K562 (cell line): Measurements from ENCODE around the gene RHOC. TPM values are rescaled to one million over a fixed set of nuclear protein-coding genes. Genes with fewer than 3 reads are reported as not detected.

Experiments
- ATAC-seq: fragments of 200-7000 bp; cut with Tn5 transposase; 3 replicates; pipeline ENCODE4 v1.9.1; 2020; ENCODE audit warnings: moderate library complexity
- BruUV-seq: library from RNA; stranded (reverse); fragments of 400-500 nt; replicated peaks from 2 replicates; lab custom pipeline; 2021; lab: Mats Ljungman, UMichigan
- CTCF ChIA-PET: fragments of 300-600 bp; formaldehyde crosslinking; extraction: SDS; loops from one replicate; lab custom pipeline; 2021; ENCODE audit warnings: low intra/inter-chr PET ratio; lab: Yijun Ruan, JAX
- POLR2A ChIA-PET: fragments of 300-600, 350-650 bp; sonication (Branson Sonifier 250); formaldehyde crosslinking; extraction: SDS; loops from one replicate; lab custom pipeline; 2021; ENCODE audit warnings: antibody characterized with exemption, inconsistent platforms; lab: Yijun Ruan, JAX
- DNase-seq, 4 experiments: peaks; one replicate each; pipeline versions ENCODE4 v3.0.0 to v3.0.0-alpha.2; 2011 to 2018; ENCODE audit warnings: low spot score in 3 of 4, mixed read lengths in 3 of 4; ENCODE audit errors: extremely low read depth in 1 of 4
- FAIRE-seq: peaks from 2 replicates; lab custom pipeline; 2011; peaks lifted over from hg19 to GRCh38; lab: Jason Lieb, UNC
- H2AFZ ChIP-seq: 2 replicates; pipeline ENCODE4 v1.6.0; 2011; ENCODE audit warnings: low read depth, low read length, control low read depth, inconsistent platforms
- H3K27ac ChIP-seq: fragments of 200-600 bp; 3 replicates; pipeline ENCODE4 v1.8.0; 2011; ENCODE audit warnings: low read depth, mild to moderate bottlenecking, control low read depth, inconsistent platforms, low read length, moderate library complexity, mixed read lengths; ENCODE audit errors: extremely low read depth
- H3K27me3 ChIP-seq, 2 experiments: fragments of 300-600 bp in 1 of 2; 2 replicates in 1 of 2; 3 replicates in 1 of 2; pipeline versions ENCODE4 v1.6.0 to v1.8.0; 2011; ENCODE audit warnings: inconsistent platforms in 2 of 2, low read length in 2 of 2, mild to moderate bottlenecking in 1 of 2, mixed read lengths in 1 of 2, moderate library complexity in 1 of 2; ENCODE audit not compliant: control insufficient read depth in 2 of 2, insufficient read depth in 2 of 2
- H3K36me3 ChIP-seq: fragments of 300-600 bp; 3 replicates; pipeline ENCODE4 v1.8.0; 2011; ENCODE audit warnings: mild to moderate bottlenecking, low read length, inconsistent platforms; ENCODE audit not compliant: control insufficient read depth, insufficient read depth
- H3K4me1 ChIP-seq, 2 experiments: fragments of 200-600 bp in 1 of 2; replicated peaks in 1 of 2; 2 replicates in 1 of 2; 3 replicates in 1 of 2; pipeline versions ENCODE4 v1.5.1 to v1.8.0; 2011; ENCODE audit warnings: inconsistent platforms in 2 of 2, low read length in 2 of 2, mild to moderate bottlenecking in 1 of 2, mixed read lengths in 1 of 2, moderate library complexity in 1 of 2; ENCODE audit not compliant: control insufficient read depth in 2 of 2, insufficient read depth in 2 of 2
- H3K4me2 ChIP-seq: 2 replicates; pipeline ENCODE4 v1.6.1; 2011; ENCODE audit warnings: low read length, control low read depth, inconsistent platforms, mixed read lengths; ENCODE audit not compliant: insufficient read depth
- H3K4me3 ChIP-seq: fragments of 200-600 bp; sonication (generic), shearing (Covaris generic); 2 replicates; pipeline ENCODE4 v1.5.1; 2016; ENCODE audit warnings: control low read depth, inconsistent platforms
- H3K79me2 ChIP-seq: fragments of 200-600 bp; 3 replicates; pipeline ENCODE4 v1.8.0; 2011; ENCODE audit warnings: low read length, inconsistent platforms; ENCODE audit not compliant: control insufficient read depth, insufficient read depth
- H3K9ac ChIP-seq, 2 experiments: 2 replicates each; pipeline versions ENCODE4 v1.6.0 to v1.6.1; 2011; ENCODE audit warnings: low read depth in 2 of 2, low read length in 2 of 2, control low read depth in 1 of 2, inconsistent platforms in 1 of 2, mild to moderate bottlenecking in 1 of 2, mixed read lengths in 1 of 2; ENCODE audit not compliant: insufficient read depth in 1 of 2
- H3K9me1 ChIP-seq: one replicate; pipeline ENCODE4 v1.6.0; 2011; ENCODE audit warnings: inconsistent platforms, mild to moderate bottlenecking, low read length, moderate library complexity; ENCODE audit not compliant: control insufficient read depth, insufficient read depth
- H3K9me3 ChIP-seq: replicated peaks from 2 replicates; pipeline ENCODE4 v1.5.1; 2011; ENCODE audit warnings: low read depth, low read length, inconsistent platforms; ENCODE audit not compliant: control insufficient read depth, insufficient read depth
- H4K20me1 ChIP-seq: replicated peaks from 2 replicates; pipeline ENCODE4 v1.6.1; 2011; ENCODE audit warnings: low read length, inconsistent platforms, mixed read lengths; ENCODE audit not compliant: control insufficient read depth, insufficient read depth
- ATF7 ChIP-seq: fragments of 450-650 bp; IDR thresholded peaks from 2 replicates; pipeline ENCODE4 v1.7.1; 2014; ENCODE audit warnings: mild to moderate bottlenecking, moderate library complexity
- BDP1 ChIP-seq: IDR thresholded peaks from 3 replicates; pipeline ENCODE4 v1.6.1; 2011; ENCODE audit not compliant: insufficient read length, insufficient read depth
- CBX1 ChIP-seq: sonication (generic); IDR thresholded peaks from 2 replicates; pipeline ENCODE4 v1.6.1; 2016; ENCODE audit warnings: antibody characterized with exemption, low read depth, mild to moderate bottlenecking
- CHD1 ChIP-seq: fragments of 200-600 bp; sonication (generic); IDR thresholded peaks from one replicate; pipeline ENCODE4 v1.6.1; 2012; ENCODE audit warnings: mild to moderate bottlenecking, moderate library complexity, low read length, inconsistent platforms
- EP400 ChIP-seq: fragments of 450-650 bp; IDR thresholded peaks from 2 replicates; pipeline ENCODE4 v1.6.1; 2017; ENCODE audit warnings: antibody characterized with exemption, mild to moderate bottlenecking, moderate library complexity
- GATA2 ChIP-seq: sonication (generic); formaldehyde crosslinking; IDR thresholded peaks from 2 replicates; pipeline ENCODE4 v1.4.0; 2020; ENCODE audit warnings: mild to moderate bottlenecking, missing genetic modification reagents
- HNRNPK ChIP-seq: fragments of 200-400 bp; formaldehyde crosslinking; IDR thresholded peaks from one replicate; pipeline ENCODE4 v1.6.1; 2018; ENCODE audit warnings: mild to moderate bottlenecking, low read depth, low read length; ENCODE audit not compliant: poor library complexity, severe bottlenecking
- MECOM ChIP-seq: fragments of 250-450 bp; sonication (Bioruptor Pico); IDR thresholded peaks from 2 replicates; pipeline ENCODE4 v1.8.0; 2022; ENCODE audit warnings: inconsistent platforms
- MYBL2 ChIP-seq, 2 experiments: fragments of 450-650 bp in 1 of 2; sonication (generic) in 1 of 2; formaldehyde crosslinking in 1 of 2; IDR thresholded peaks; 2 replicates each; pipeline versions ENCODE4 v1.6.1 to v1.8.1; 2017 to 2022; ENCODE audit warnings: borderline replicate concordance in 1 of 2, inconsistent platforms in 1 of 2, low read depth in 1 of 2, mild to moderate bottlenecking in 1 of 2, missing genetic modification reagents in 1 of 2, moderate library complexity in 1 of 2
- NFE2 ChIP-seq: IDR thresholded peaks from 2 replicates; pipeline ENCODE4 v1.6.1; 2014; ENCODE audit warnings: antibody characterized with exemption, low read depth
- POLR2AphosphoS5 ChIP-seq: IDR thresholded peaks from 2 replicates; pipeline ENCODE4 v1.6.1; 2011; ENCODE audit warnings: mild to moderate bottlenecking, low read depth, low read length, moderate library complexity; ENCODE audit not compliant: control insufficient read depth, insufficient read depth
- POLR2G ChIP-seq: fragments of 200-400 bp; formaldehyde crosslinking; IDR thresholded peaks from 2 replicates; pipeline ENCODE4 v1.6.1; 2017; ENCODE audit warnings: low read depth, mild to moderate bottlenecking, antibody characterized with exemption, low read length, moderate library complexity
- RBFOX2 ChIP-seq: fragments of 200-400 bp; formaldehyde crosslinking; IDR thresholded peaks from 2 replicates; pipeline ENCODE4 v1.6.1; 2017; ENCODE audit warnings: low read depth, mild to moderate bottlenecking, low read length, moderate library complexity
- SAP30 ChIP-seq: fragments of 200-600 bp; sonication (generic); IDR thresholded peaks from 2 replicates; pipeline ENCODE4 v1.6.1; 2012; ENCODE audit warnings: borderline replicate concordance, low read depth, mild to moderate bottlenecking, moderate library complexity, low read length, control low read depth, inconsistent platforms; ENCODE audit not compliant: insufficient read depth, poor library complexity, severe bottlenecking
- ZBTB17 ChIP-seq: fragments of 450-650 bp; formaldehyde crosslinking; IDR thresholded peaks from 2 replicates; pipeline ENCODE4 v1.4.0; 2020; ENCODE audit warnings: mild to moderate bottlenecking
- ZNF717 ChIP-seq: fragments of 250-450 bp; sonication (Bioruptor Pico); IDR thresholded peaks from 2 replicates; pipeline ENCODE4 v1.5.0; 2021
- WGBS: fragments of 100-300 bp; shearing (Covaris generic); methylation state at CpG from one replicate; pipeline ENCODE4 v1.1.6; 2016; ENCODE audit warnings: low coverage, mixed read lengths; ENCODE audit not compliant: insufficient coverage; ENCODE audit errors: missing lambda C conversion rate; 5-methylcytosine and 5-hydroxymethylcytosine counted together
- in situ Hi-C: fragments of 300-500 bp; cut with MboI; formaldehyde crosslinking; loops from 4 replicates; pipeline ENCODE4 v1.15.0; 2018; ENCODE audit warnings: inconsistent platforms, mixed read lengths
- intact Hi-C: fragments of 100-400 bp; cut with micrococcal nuclease; formaldehyde crosslinking; loops from 2 replicates; pipeline ENCODE4 v1.14.2; 2022
- polyA plus RNA-seq, 8 experiments: library from polyadenylated mRNA; depleted of rRNA in 4 of 8; stranded (reverse) in 5 of 8; unstranded in 3 of 8; fragments of >200 nt; fragmentation: Nextera tagmentation in 2 of 8; fragmentation: Illumina TruSeq in 1 of 8; extraction: Ambion mirVana in 2 of 8; extraction: Trizol in 1 of 8; gene quantifications; 2 replicates each; pipeline versions ENCODE4 v1.2.1 to v1.2.3, GENCODE V29; 2011 to 2014; ENCODE audit warnings: inconsistent platforms in 1 of 8, missing spikeins in 1 of 8
- total RNA-seq, 7 experiments: library from RNA; depleted of rRNA in 6 of 7; stranded (reverse); fragments of >200 nt in 6 of 7; fragmentation: Illumina TruSeq in 2 of 7; extraction: Trizol in 2 of 7; gene quantifications; 2 replicates each; pipeline versions ENCODE4 v1.2.1 to v1.2.3, GENCODE V29; 2011 to 2021; ENCODE audit warnings: low replicate concordance in 1 of 7
- TF ChIP-seq, protein P1 (sequence below), 2 experiments: fragments of 450-650 bp; IDR thresholded peaks; 2 replicates each; pipeline ENCODE4 v1.6.1; 2016
- TF ChIP-seq, protein P2 (sequence below), 3 experiments: fragments of 200-800 bp in 1 of 3; sonication (Bioruptor generic) in 1 of 3; sonication (generic) in 1 of 3; formaldehyde crosslinking in 1 of 3; IDR thresholded peaks; 2 replicates each; pipeline versions ENCODE4 v1.6.1 to v1.8.0; 2016 to 2022; ENCODE audit warnings: mild to moderate bottlenecking in 2 of 3, missing compliant biosample characterization in 2 of 3, missing genetic modification characterization in 2 of 3, missing genetic modification reagents in 1 of 3
- TF ChIP-seq, protein P3 (sequence below): fragments of 450-650 bp; formaldehyde crosslinking; IDR thresholded peaks from 2 replicates; pipeline ENCODE4 v1.4.0; 2022; ENCODE audit warnings: mild to moderate bottlenecking, moderate library complexity

Gene RHOC
- total and polyA plus RNA-seq, 9 of the 15 experiments (the other 6 are each of a cell fraction or from before 2014, with no cell fraction given): 35.2 to 364 (median 204) TPM

DNA sequence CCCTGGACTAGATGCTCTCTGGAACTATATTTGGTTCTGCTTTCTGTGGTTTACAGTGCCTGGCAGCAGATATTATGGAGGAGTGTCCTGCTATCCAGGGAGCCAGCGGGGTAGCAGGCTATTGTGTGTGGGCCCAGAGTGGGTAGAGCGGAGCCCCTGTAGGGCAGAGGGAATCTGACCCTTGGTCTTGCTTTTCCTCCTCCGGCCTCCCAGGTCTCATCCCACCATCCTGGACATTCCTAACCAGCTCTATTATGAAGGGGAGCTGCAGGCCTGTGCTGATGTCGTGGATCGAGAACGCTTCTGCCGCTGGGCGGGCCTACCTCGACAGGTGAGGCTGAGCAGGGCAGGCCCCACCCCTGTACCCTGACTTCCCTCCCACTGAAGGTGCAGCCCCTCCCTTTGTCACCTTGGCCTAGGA is 9.1 kb downstream of the RHOC start:
- BruUV-seq: no TSS peak
- no peak overlapping the region for H2AFZ ChIP-seq
- POLR2A ChIA-PET: interaction anchor here (0.6 to 8.7 kb wide), 11 partner anchors 9 to 375 kb away, joined by 3 to 104 read pairs (median 5); partner anchors contain the start of genes LRIG2 and MOV10
- FAIRE-seq: no peak
- CTCF ChIA-PET: no interaction called here
- no peak overlapping the region for H3K4me3 ChIP-seq
- peak overlapping the region; percentile 97; the same call in 2 of the 3 replicates for H3K27ac ChIP-seq
- H4K20me1 ChIP-seq: no peaks in the 10 kb centered on the region
- H3K9ac ChIP-seq: peak overlapping the region in 1 of 2 experiments; percentile 56; a peak in 2 of 4 replicates
- peaks cover 31% of the 10 kb centered on the region for H3K79me2 ChIP-seq
- intact Hi-C loops: no loop called here
- 82% methylated on average over 9 of the region's 9 CpGs for WGBS
- in situ Hi-C loops: no loop called here
- no peak for TF ChIP-seq ZNF717 (CRISPR knock-in tag)
- no peak for TF ChIP-seq MECOM
- TF ChIP-seq HNRNPK: no peak
- TF ChIP-seq BDP1: no peak
- TF ChIP-seq GATA2 (CRISPR knock-in tag): no peak
- peak; percentile 66 for TF ChIP-seq POLR2G
- no peak for TF ChIP-seq NFE2
- TF ChIP-seq CBX1: no peak
- no peak for TF ChIP-seq ATF7
- no peak for TF ChIP-seq ZBTB17
- TF ChIP-seq, protein P1, sequence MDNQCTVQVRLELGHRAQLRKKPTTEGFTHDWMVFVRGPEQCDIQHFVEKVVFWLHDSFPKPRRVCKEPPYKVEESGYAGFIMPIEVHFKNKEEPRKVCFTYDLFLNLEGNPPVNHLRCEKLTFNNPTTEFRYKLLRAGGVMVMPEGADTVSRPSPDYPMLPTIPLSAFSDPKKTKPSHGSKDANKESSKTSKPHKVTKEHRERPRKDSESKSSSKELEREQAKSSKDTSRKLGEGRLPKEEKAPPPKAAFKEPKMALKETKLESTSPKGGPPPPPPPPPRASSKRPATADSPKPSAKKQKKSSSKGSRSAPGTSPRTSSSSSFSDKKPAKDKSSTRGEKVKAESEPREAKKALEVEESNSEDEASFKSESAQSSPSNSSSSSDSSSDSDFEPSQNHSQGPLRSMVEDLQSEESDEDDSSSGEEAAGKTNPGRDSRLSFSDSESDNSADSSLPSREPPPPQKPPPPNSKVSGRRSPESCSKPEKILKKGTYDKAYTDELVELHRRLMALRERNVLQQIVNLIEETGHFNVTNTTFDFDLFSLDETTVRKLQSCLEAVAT (IDR thresholded peaks at IDR 0.05): peak in 1 of 2 experiments; percentile 79; a peak in 2 of 4 replicates
- no peak for TF ChIP-seq SAP30
- TF ChIP-seq, protein P2, sequence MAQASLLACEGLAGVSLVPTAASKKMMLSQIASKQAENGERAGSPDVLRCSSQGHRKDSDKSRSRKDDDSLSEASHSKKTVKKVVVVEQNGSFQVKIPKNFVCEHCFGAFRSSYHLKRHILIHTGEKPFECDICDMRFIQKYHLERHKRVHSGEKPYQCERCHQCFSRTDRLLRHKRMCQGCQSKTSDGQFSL (CRISPR knock-in tag; IDR thresholded peaks at IDR 0.05): 0 out of 2 replicates have a peak, but pooled peaks have one; percentile 40
- TF ChIP-seq, protein P2 (tag; IDR thresholded peaks at IDR 0.05): no peak
- peak; percentile 16 for TF ChIP-seq CHD1
- TF ChIP-seq, protein P3, sequence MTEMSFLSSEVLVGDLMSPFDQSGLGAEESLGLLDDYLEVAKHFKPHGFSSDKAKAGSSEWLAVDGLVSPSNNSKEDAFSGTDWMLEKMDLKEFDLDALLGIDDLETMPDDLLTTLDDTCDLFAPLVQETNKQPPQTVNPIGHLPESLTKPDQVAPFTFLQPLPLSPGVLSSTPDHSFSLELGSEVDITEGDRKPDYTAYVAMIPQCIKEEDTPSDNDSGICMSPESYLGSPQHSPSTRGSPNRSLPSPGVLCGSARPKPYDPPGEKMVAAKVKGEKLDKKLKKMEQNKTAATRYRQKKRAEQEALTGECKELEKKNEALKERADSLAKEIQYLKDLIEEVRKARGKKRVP (CRISPR knock-in tag): no peak
- TF ChIP-seq RBFOX2: peak; percentile 36
- TF ChIP-seq MYBL2 (IDR thresholded peaks at IDR 0.05; ENCODE audit: low read depth): no peak
- TF ChIP-seq MYBL2 (CRISPR knock-in tag; IDR thresholded peaks at IDR 0.05; ENCODE audit: borderline replicate concordance): no peak
- TF ChIP-seq POLR2AphosphoS5: no peak; the same call in 1 of the 2 replicates
- TF ChIP-seq EP400: no peak
- no peaks in the 10 kb centered on the region for H3K9me1 ChIP-seq
- no peak overlapping the region for H3K4me2 ChIP-seq
- no peaks in the 10 kb centered on the region for H3K27me3 ChIP-seq
- H3K9me3 ChIP-seq: no peaks in the 10 kb centered on the region
- ATAC-seq: no peak
- DNase-seq: peak in 1 of 4 experiments; percentile 29
- H3K4me1 ChIP-seq: peaks cover 64 to 71% of the 10 kb centered on the region in 2 experiments
- peaks cover 85% of the 10 kb centered on the region for H3K36me3 ChIP-seq
